ENCODE measurements around the gene CPT1B.

DNA sequence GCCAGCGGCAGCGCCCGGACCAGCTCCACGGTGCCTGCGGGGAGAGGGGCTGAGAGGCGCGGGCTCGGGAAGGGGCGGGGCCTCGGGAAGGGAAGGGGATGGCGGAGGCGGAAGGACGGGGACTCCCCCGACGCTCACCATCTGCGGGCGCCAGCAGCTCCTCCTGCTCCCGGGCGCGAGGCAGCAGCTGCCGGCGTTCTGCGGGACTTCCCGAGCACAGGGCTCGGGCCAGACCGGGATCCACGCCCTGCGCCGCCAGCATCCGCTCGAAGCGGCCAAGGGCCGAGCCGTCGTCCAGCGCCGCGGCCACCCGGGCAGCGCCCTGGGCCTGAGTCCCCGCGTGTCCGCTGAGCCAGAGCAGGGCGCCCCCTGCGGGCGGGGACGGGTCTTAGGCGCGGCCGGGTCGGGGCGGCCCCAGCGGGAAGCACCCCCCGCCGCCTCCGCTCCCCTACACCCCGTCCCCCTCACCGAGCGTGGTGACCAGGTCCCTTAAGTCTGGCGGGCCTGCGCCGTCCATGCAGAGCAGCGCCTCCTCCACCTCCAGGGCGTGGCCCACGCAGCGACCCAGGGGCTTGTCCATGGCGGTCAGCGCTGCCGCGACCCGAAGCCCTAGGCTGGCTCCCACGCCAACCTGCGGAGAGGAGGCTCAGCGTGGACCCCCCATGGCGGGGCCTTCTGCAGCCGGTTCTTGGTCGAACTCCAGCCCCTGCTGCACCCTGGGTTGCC lies 52.0 kb downstream of the CPT1B start:
- TF ChIP-seq, protein P1, sequence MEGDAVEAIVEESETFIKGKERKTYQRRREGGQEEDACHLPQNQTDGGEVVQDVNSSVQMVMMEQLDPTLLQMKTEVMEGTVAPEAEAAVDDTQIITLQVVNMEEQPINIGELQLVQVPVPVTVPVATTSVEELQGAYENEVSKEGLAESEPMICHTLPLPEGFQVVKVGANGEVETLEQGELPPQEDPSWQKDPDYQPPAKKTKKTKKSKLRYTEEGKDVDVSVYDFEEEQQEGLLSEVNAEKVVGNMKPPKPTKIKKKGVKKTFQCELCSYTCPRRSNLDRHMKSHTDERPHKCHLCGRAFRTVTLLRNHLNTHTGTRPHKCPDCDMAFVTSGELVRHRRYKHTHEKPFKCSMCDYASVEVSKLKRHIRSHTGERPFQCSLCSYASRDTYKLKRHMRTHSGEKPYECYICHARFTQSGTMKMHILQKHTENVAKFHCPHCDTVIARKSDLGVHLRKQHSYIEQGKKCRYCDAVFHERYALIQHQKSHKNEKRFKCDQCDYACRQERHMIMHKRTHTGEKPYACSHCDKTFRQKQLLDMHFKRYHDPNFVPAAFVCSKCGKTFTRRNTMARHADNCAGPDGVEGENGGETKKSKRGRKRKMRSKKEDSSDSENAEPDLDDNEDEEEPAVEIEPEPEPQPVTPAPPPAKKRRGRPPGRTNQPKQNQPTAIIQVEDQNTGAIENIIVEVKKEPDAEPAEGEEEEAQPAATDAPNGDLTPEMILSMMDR (IDR thresholded peaks at IDR 0.05; ENCODE audit: insufficient read depth, low read depth, low read length): no peak
- no peak for TF ChIP-seq EZH2 (IDR thresholded peaks at IDR 0.05; ENCODE audit: insufficient read depth, low read length)
